B cell (primary cell): ENCODE measurements around the gene PGF. TPM values are rescaled to one million over a fixed set of nuclear protein-coding genes. Genes with fewer than 3 reads are reported as not detected.

Experiments
- ATAC-seq: fragments of 200-7000 bp; cut with Tn5 transposase; one replicate; pipeline ENCODE4 v1.10.0; 2021; ENCODE audit warnings: low read depth, mild to moderate bottlenecking, moderate number of reproducible peaks, moderate library complexity
- CTCF ChIA-PET: fragments of 350-600 bp; sonication (Branson Sonifier 250); formaldehyde crosslinking; loops from one replicate; lab custom pipeline; 2021; ENCODE audit warnings: antibody characterized with exemption, inconsistent platforms; lab: Charles Lee
- POLR2A ChIA-PET: fragments of 350-600 bp; sonication (Branson Sonifier 250); formaldehyde crosslinking; loops from one replicate; lab custom pipeline; 2021; ENCODE audit warnings: antibody characterized with exemption; lab: Charles Lee
- DNase-seq: peaks from one replicate; pipeline ENCODE4 v3.0.0; 2013
- H2AFZ ChIP-seq: 2 replicates; pipeline ENCODE4 v1.6.1; 2012; ENCODE audit warnings: mild to moderate bottlenecking, low read depth, low read length; ENCODE audit not compliant: insufficient read depth, poor library complexity, severe bottlenecking
- H3K27ac ChIP-seq, 2 donors: 1 replicate in 1 of 2; 2 replicates in 1 of 2; pipeline ENCODE4 v1.5.1; 2012 to 2013; ENCODE audit warnings: low read length in 2 of 2, mild to moderate bottlenecking in 2 of 2, moderate library complexity in 1 of 2
- H3K27me3 ChIP-seq, 4 experiments: fragments of 200-600 bp in 1 of 4; sonication (generic) in 1 of 4; replicated peaks in 1 of 4; 1 replicate in 2 of 4; 2 replicates in 2 of 4; pipeline versions ENCODE4 v1.6.1 to v1.7.0; 2013 to 2016; ENCODE audit warnings: low read length in 3 of 4, mild to moderate bottlenecking in 2 of 4, mixed read lengths in 1 of 4, moderate library complexity in 1 of 4; ENCODE audit not compliant: insufficient read depth in 4 of 4, control insufficient read depth in 3 of 4; ENCODE audit errors: control extremely low read depth in 1 of 4
- H3K36me3 ChIP-seq, 2 experiments: replicated peaks in 1 of 2; 1 replicate in 1 of 2; 2 replicates in 1 of 2; pipeline versions ENCODE4 v1.6.1 to v1.7.1; 2013; ENCODE audit warnings: low read length in 1 of 2; ENCODE audit not compliant: insufficient read depth in 2 of 2, control insufficient read depth in 1 of 2; ENCODE audit errors: control extremely low read depth in 1 of 2, extremely low read depth in 1 of 2
- H3K4me1 ChIP-seq, 2 donors: fragments of 200-600 bp in 1 of 2; sonication (generic) in 1 of 2; 1 replicate in 1 of 2; 2 replicates in 1 of 2; pipeline versions ENCODE4 v1.5.1 to v1.6.1; 2013 to 2017; ENCODE audit warnings: low read length in 2 of 2; ENCODE audit not compliant: control insufficient read depth in 2 of 2, insufficient read depth in 2 of 2
- H3K4me2 ChIP-seq: replicated peaks from 2 replicates; pipeline ENCODE3; 2012; ENCODE audit warnings: mild to moderate bottlenecking, low read depth, low read length; ENCODE audit not compliant: poor library complexity, severe bottlenecking
- H3K4me3 ChIP-seq, 5 experiments: fragments of 200-600 bp in 1 of 5; sonication (generic) in 1 of 5; 1 replicate in 3 of 5; 2 replicates in 2 of 5; pipeline versions ENCODE4 v1.5.1 to v1.7.0; 2011 to 2016; ENCODE audit warnings: low read length in 4 of 5, mild to moderate bottlenecking in 4 of 5, low read depth in 2 of 5, control low read depth in 1 of 5, moderate library complexity in 1 of 5; ENCODE audit not compliant: insufficient read depth in 1 of 5; ENCODE audit errors: control extremely low read depth in 1 of 5, extremely low read depth in 1 of 5
- H3K79me2 ChIP-seq: fragments of 200-600 bp; sonication (generic); one replicate; pipeline ENCODE4 v1.6.0; 2016; ENCODE audit warnings: low read length; ENCODE audit not compliant: control insufficient read depth, insufficient read depth
- H3K9ac ChIP-seq: fragments of 200-600 bp; sonication (generic); 2 replicates; pipeline ENCODE4 v1.6.1; 2017; ENCODE audit warnings: mild to moderate bottlenecking, low read length, moderate library complexity
- H3K9me3 ChIP-seq, 3 donors: one replicate each; pipeline versions ENCODE4 v1.6.1 to v1.7.1; 2013; ENCODE audit warnings: low read length in 2 of 3; ENCODE audit not compliant: control insufficient read depth in 2 of 3, insufficient read depth in 1 of 3; ENCODE audit errors: control extremely low read depth in 1 of 3
- H4K20me1 ChIP-seq: 2 replicates; pipeline ENCODE4 v1.6.0; 2012; ENCODE audit warnings: mild to moderate bottlenecking, low read length; ENCODE audit not compliant: insufficient read depth, control insufficient read depth, poor library complexity, severe bottlenecking
- H3K27ac Mint-ChIP-seq: one replicate; pipeline ENCODE4 v1.8.0; 2021; ENCODE audit warnings: mixed read lengths
- H3K27me3 Mint-ChIP-seq: one replicate; pipeline ENCODE4 v1.8.0; 2021; ENCODE audit warnings: mixed read lengths
- H3K4me1 Mint-ChIP-seq: one replicate; pipeline ENCODE4 v1.8.0; 2021; ENCODE audit warnings: mixed read lengths
- H3K4me3 Mint-ChIP-seq: one replicate; pipeline ENCODE4 v1.8.0; 2021; ENCODE audit warnings: mixed read lengths
- H3K9me3 Mint-ChIP-seq: one replicate; pipeline ENCODE4 v1.8.0; 2022; ENCODE audit warnings: mixed read lengths; ENCODE audit not compliant: insufficient read depth
- CTCF ChIP-seq: fragments of 200-600 bp; IDR thresholded peaks from one replicate; pipeline ENCODE4 v1.8.0; 2022; ENCODE audit warnings: antibody characterized with exemption, mild to moderate bottlenecking
- EZH2 ChIP-seq: IDR thresholded peaks from 2 replicates; pipeline ENCODE4 v1.6.1; 2012; ENCODE audit warnings: borderline replicate concordance, low read depth, mild to moderate bottlenecking, moderate library complexity, low read length; ENCODE audit not compliant: insufficient read depth, poor library complexity, severe bottlenecking
- WGBS: methylation state at CpG from one replicate; pipeline ENCODE4 v1.1.5; 2013; ENCODE audit warnings: missing lambda C conversion rate; ENCODE audit not compliant: insufficient coverage; 5-methylcytosine and 5-hydroxymethylcytosine counted together
- intact Hi-C: fragments of 100-400 bp; cut with micrococcal nuclease; formaldehyde crosslinking; loops from one replicate; pipeline ENCODE4 v1.10.0; 2022
- polyA plus RNA-seq: library from polyadenylated mRNA; depleted of rRNA; stranded (reverse); fragments of >200 nt; gene quantifications from 2 replicates; pipeline ENCODE4 v1.2.3, GENCODE V29; 2012
- total RNA-seq, 2 donors: library from RNA; stranded (reverse); fragments of 120-200 nt in 1 of 2; gene quantifications; 1 replicate in 1 of 2; 2 replicates in 1 of 2; pipeline versions ENCODE4 v1.2.3 to v1.2.4, GENCODE V29; 2013 to 2022

The PGF gene
- total and polyA plus RNA-seq, 2 donors (not counting 1 experiment from before 2014, with no cell fraction given): 0.07 to 0.47 TPM

- H2AFZ ChIP-seq: no peak overlapping the region
- H3K9me3 ChIP-seq: no peaks in the 10 kb centered on the region
- no peaks in the 10 kb centered on the region for H4K20me1 ChIP-seq
- Mint-ChIP-seq H3K27ac (no peak overlapping the region), H3K4me1 (no peaks in the 10 kb centered on the region), H3K4me3 (no peak overlapping the region), H3K27me3 (no peaks in the 10 kb centered on the region), H3K9me3 (no peaks in the 10 kb centered on the region)
- CTCF ChIA-PET: interaction anchor here (1.1 to 1.9 kb wide), 8 partner anchors 11 to 171 kb away, joined by 3 to 5 read pairs (median 4); no protein-coding TSS in a partner anchor
- POLR2A ChIA-PET: no interaction called here
- intact Hi-C loops: no loop called here
- H3K4me3 ChIP-seq: no peak overlapping the region
- H3K4me2 ChIP-seq: no peak overlapping the region
- no CpG with 5 or more reads among the region's 5 CpGs for WGBS
- H3K4me1 ChIP-seq: no peaks in the 10 kb centered on the region
- TF ChIP-seq CTCF (no peak), EZH2 (no peak)
- DNase-seq: no peak
- no peaks in the 10 kb centered on the region for H3K79me2 ChIP-seq
- no peaks in the 10 kb centered on the region for H3K27me3 ChIP-seq
- H3K27ac ChIP-seq: no peak overlapping the region
- ATAC-seq: no peak
- H3K9ac ChIP-seq: no peak overlapping the region
- no peaks in the 10 kb centered on the region for H3K36me3 ChIP-seq
These were observed 38.2 kb downstream of the PGF start for GRCh38 chr14:74917178-74917543.

DNA sequence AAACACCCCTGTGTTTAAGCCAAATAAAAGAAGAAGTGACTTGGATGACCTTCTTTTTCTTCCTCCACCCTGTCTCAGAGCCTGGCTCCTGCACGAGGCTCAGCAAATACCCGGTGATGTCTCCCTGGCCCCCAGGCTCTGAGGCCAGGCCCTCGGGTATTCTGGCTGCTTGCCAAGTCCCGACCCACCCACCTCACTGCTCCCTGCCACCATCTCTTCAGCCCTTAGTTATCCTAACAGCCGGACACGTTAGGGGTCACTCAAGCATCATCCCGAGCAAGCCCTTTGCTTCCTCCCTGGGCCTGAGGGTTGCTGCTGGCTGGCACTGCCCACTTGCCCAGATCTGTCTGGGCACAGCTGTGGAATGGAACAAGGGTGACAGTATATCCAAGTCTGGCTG is 39.6 kb downstream of the PGF start:
- 69% methylated on average over 7 of the region's 7 CpGs for WGBS
- no peaks in the 10 kb centered on the region for H3K4me1 Mint-ChIP-seq
- no peaks in the 10 kb centered on the region for H4K20me1 ChIP-seq
- H3K9me3 Mint-ChIP-seq: no peaks in the 10 kb centered on the region
- no peak for DNase-seq
- H3K27me3 Mint-ChIP-seq: no peaks in the 10 kb centered on the region
- no peak overlapping the region for H3K9ac ChIP-seq
- no peak overlapping the region for H3K27ac ChIP-seq
- ATAC-seq: no peak
- H3K27me3 ChIP-seq: no peaks in the 10 kb centered on the region
- no peak overlapping the region for H2AFZ ChIP-seq
- intact Hi-C loops: no loop called here
- H3K9me3 ChIP-seq: no peaks in the 10 kb centered on the region
- no peak for TF ChIP-seq EZH2
- no peak for TF ChIP-seq CTCF
- H3K4me1 ChIP-seq: no peaks in the 10 kb centered on the region
- ChIA-PET POLR2A (no interaction called here), CTCF (interaction anchor here (0.9 to 1.9 kb wide), 5 partner anchors 55 to 174 kb away, joined by 3 to 5 read pairs (median 4); no protein-coding TSS in a partner anchor)
- H3K36me3 ChIP-seq: no peaks in the 10 kb centered on the region
- H3K79me2 ChIP-seq: no peaks in the 10 kb centered on the region
- no peak overlapping the region for H3K4me3 Mint-ChIP-seq
- no peak overlapping the region for H3K27ac Mint-ChIP-seq
- no peak overlapping the region for H3K4me2 ChIP-seq
- H3K4me3 ChIP-seq: no peak overlapping the region
